Aorta (tissue), 5 donors: ENCODE data around the gene CPNE1. TPM values are rescaled to one million over a fixed set of nuclear protein-coding genes. Genes with fewer than 3 reads are reported as not detected.

ENCODE experiments used
- ATAC-seq: fragments of 200-7000 bp; cut with Tn5 transposase; one replicate; pipeline ENCODE4 v1.9.1; 2022; ENCODE audit warnings: moderate library complexity; ENCODE audit not compliant: low FRiP score
- DNase-seq, 2 donors: peaks; one replicate each; pipeline ENCODE4 v3.0.0-alpha.2; 2020
- H3K27ac ChIP-seq, 2 donors: one replicate each; pipeline ENCODE4 v1.5.1; 2013; ENCODE audit warnings: low read length in 2 of 2, mild to moderate bottlenecking in 2 of 2, moderate library complexity in 2 of 2, control low read depth in 1 of 2, inconsistent platforms in 1 of 2, low read depth in 1 of 2
- H3K27me3 ChIP-seq, 2 donors: one replicate each; pipeline ENCODE4 v1.6.1; 2013; ENCODE audit warnings: control low read depth in 1 of 2, low read length in 1 of 2, mild to moderate bottlenecking in 1 of 2, moderate library complexity in 1 of 2; ENCODE audit not compliant: insufficient read depth in 2 of 2, control insufficient read depth in 1 of 2
- H3K36me3 ChIP-seq, 2 donors: one replicate each; pipeline ENCODE4 v1.6.1; 2013; ENCODE audit warnings: control low read depth in 1 of 2, low read length in 1 of 2, mild to moderate bottlenecking in 1 of 2; ENCODE audit not compliant: insufficient read depth in 2 of 2, control insufficient read depth in 1 of 2
- H3K4me1 ChIP-seq, 2 donors: one replicate each; pipeline ENCODE4 v1.6.1; 2013; ENCODE audit warnings: low read length in 2 of 2, control low read depth in 1 of 2, mild to moderate bottlenecking in 1 of 2, moderate library complexity in 1 of 2; ENCODE audit not compliant: insufficient read depth in 2 of 2, control insufficient read depth in 1 of 2
- H3K4me3 ChIP-seq, 2 donors: one replicate each; pipeline ENCODE4 v1.5.1; 2013; ENCODE audit warnings: low read length in 2 of 2, control low read depth in 1 of 2, mild to moderate bottlenecking in 1 of 2
- H3K9me3 ChIP-seq: one replicate; pipeline ENCODE4 v1.6.1; 2013; ENCODE audit warnings: mild to moderate bottlenecking, low read length; ENCODE audit not compliant: control insufficient read depth
- WGBS, 2 donors: extraction: QIAGEN DNeasy Blood & Tissue Kit; methylation state at CpG; one replicate each; pipeline ENCODE4 v1.1.7; 2013; 5-methylcytosine and 5-hydroxymethylcytosine counted together
- intact Hi-C, 2 donors: fragments of 100-400 bp; cut with DNase I; formaldehyde crosslinking; loops; one replicate each; pipeline versions ENCODE4 v1.14.2 to v1.15.0; 2022
- polyA plus RNA-seq, 2 donors: library from polyadenylated mRNA; stranded (reverse); fragments of 200-250 nt; gene quantifications; one replicate each; pipeline ENCODE4 v1.2.3, GENCODE V29; 2013
- total RNA-seq, 2 donors: library from RNA; stranded (reverse); fragmentation: NEBNext Ultra II Directional; extraction: Animal tissue kit (Norgen Biotek cat#: 25700); gene quantifications; one replicate each; pipeline ENCODE4 v1.2.1, GENCODE V29; 2021
- donor health status: healthy with polysubstance abuse.
- donor health status: Bipolar disorder and iron deficiency.
- donor health status: DM: no; HTN: no; CAD: no.
- donor health status: DM: no; HTN: no; CAD: no.
- donor health status: DM: yes; HTN: yes; CAD: no.

The CPNE1 gene
- total and polyA plus RNA-seq, 4 donors: 79.0 to 265 (median 190) TPM

DNA sequence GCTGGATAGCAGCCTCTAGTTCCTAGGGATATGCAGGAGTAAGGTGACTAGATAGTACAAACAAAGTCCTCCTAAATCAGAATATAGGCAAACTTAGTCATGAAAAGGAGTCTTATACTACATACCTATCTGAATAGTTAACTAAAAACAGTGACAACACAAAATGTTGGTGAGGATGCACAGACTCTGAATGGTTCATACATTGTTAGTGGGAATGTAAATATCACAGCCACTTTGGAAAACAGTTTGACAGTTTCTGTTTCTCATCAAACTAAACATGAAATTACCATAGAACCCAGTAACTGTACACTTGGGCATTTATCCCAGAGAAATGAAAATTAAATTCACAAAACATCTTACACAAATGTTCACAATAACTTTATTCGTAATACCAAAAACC is 17.3 kb upstream of the CPNE1 start:
- no peak overlapping the region for H3K4me3 ChIP-seq
- H3K27ac ChIP-seq: no peak overlapping the region
- peaks cover 2% of the 10 kb centered on the region in 2 donors for H3K36me3 ChIP-seq
- DNase-seq (no peak), ATAC-seq (no peak)
- H3K27me3 ChIP-seq: no peaks in the 10 kb centered on the region
- H3K4me1 ChIP-seq: no peaks in the 10 kb centered on the region
- 95% methylated on average over 1 of the region's 1 CpG for WGBS, 2 donors
- intact Hi-C loops: no loop called here
- no peaks in the 10 kb centered on the region for H3K9me3 ChIP-seq

- intact Hi-C loops: no loop called here
- Histone ChIP-seq H3K4me3 (no peak overlapping the region), H3K36me3 (peaks cover 2% of the 10 kb centered on the region in 2 donors), H3K27me3 (no peaks in the 10 kb centered on the region), H3K4me1 (no peaks in the 10 kb centered on the region), H3K9me3 (no peaks in the 10 kb centered on the region), H3K27ac (no peak overlapping the region)
- 85 to 89% methylated on average over 4 of the region's 4 CpGs for WGBS, 2 donors
- no peak for ATAC-seq
- no peak for DNase-seq
Observed at GRCh38 chr20:35680452-35681183, 15.9 kb upstream of the CPNE1 start.

GRCh38 chr20:35674921-35675320 is 10.2 kb upstream of the CPNE1 start:
- intact Hi-C loops: no loop called here
- Histone ChIP-seq H3K36me3 (peaks cover 2 to 7% of the 10 kb centered on the region in 2 donors), H3K27me3 (no peaks in the 10 kb centered on the region), H3K4me3 (no peak overlapping the region), H3K9me3 (no peaks in the 10 kb centered on the region), H3K4me1 (no peaks in the 10 kb centered on the region), H3K27ac (no peak overlapping the region)
- 91 to 93% methylated on average over 8 of the region's 8 CpGs for WGBS, 2 donors
- no peak for ATAC-seq
- DNase-seq: no peak

DNA sequence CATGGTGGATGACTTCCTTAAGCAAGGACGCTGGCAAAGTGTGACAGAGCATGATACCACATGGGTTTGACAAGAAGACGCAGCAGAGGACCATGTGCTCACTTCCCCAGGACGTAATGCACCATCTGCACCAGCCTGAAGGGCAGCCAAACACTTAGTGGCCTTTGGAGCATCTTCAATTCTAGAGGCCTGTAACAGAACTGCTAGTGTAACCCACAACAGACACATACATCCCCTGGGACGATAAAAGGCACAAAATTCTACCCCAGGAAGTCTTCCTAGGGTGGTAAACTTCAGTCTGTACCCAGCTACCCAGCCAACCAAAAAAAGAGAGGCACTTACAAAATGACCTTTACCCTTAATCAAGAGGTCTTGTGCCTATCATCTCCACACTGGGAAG is 9.2 kb upstream of the CPNE1 start:
- no peak for ATAC-seq
- Histone ChIP-seq H3K36me3 (peaks cover 5 to 9% of the 10 kb centered on the region in 2 donors), H3K27ac (no peak overlapping the region), H3K9me3 (no peaks in the 10 kb centered on the region), H3K4me3 (no peak overlapping the region), H3K4me1 (no peaks in the 10 kb centered on the region), H3K27me3 (no peaks in the 10 kb centered on the region)
- intact Hi-C loops: no loop called here
- 89 to 93% methylated on average over 4 of the region's 4 CpGs for WGBS, 2 donors
- no peak for DNase-seq

GRCh38 chr20:35669681-35670080 is 5.0 kb upstream of the CPNE1 start:
- Histone ChIP-seq H3K36me3 (peaks cover 5 to 9% of the 10 kb centered on the region in 2 donors), H3K27ac (no peak overlapping the region), H3K4me3 (no peak overlapping the region), H3K27me3 (no peaks in the 10 kb centered on the region), H3K9me3 (no peaks in the 10 kb centered on the region), H3K4me1 (no peaks in the 10 kb centered on the region)
- ATAC-seq (no peak), DNase-seq (no peak)
- WGBS, 2 donors: 79 to 81% methylated on average over 1 of the region's 1 CpG
- intact Hi-C loops: no loop called here

- Histone ChIP-seq H3K4me1 (no peaks in the 10 kb centered on the region), H3K9me3 (no peaks in the 10 kb centered on the region), H3K36me3 (peaks cover 5 to 6% of the 10 kb centered on the region in 2 donors), H3K27me3 (no peaks in the 10 kb centered on the region), H3K4me3 (no peak overlapping the region), H3K27ac (no peak overlapping the region)
- DNase-seq (no peak), ATAC-seq (no peak)
- 91 to 93% methylated on average over 5 of the region's 5 CpGs for WGBS, 2 donors
- intact Hi-C loops: no loop called here
Observed at GRCh38 chr20:35669221-35669620, 4.5 kb upstream of the CPNE1 start.

GRCh38 chr20:35665949-35666288 is 1.2 kb upstream of the CPNE1 start:
- H3K4me3 ChIP-seq: no peak overlapping the region
- intact Hi-C loops: no loop called here
- H3K36me3 ChIP-seq: peaks cover 3 to 4% of the 10 kb centered on the region in 2 donors
- H3K4me1 ChIP-seq: peaks cover 0 to under 1% of the 10 kb centered on the region in 2 donors
- ATAC-seq: no peak
- 96 to 98% methylated on average over 17 of the region's 17 CpGs for WGBS, 2 donors
- H3K27ac ChIP-seq: no peak overlapping the region
- no peaks in the 10 kb centered on the region for H3K9me3 ChIP-seq
- DNase-seq: no peak
- no peaks in the 10 kb centered on the region for H3K27me3 ChIP-seq

DNA sequence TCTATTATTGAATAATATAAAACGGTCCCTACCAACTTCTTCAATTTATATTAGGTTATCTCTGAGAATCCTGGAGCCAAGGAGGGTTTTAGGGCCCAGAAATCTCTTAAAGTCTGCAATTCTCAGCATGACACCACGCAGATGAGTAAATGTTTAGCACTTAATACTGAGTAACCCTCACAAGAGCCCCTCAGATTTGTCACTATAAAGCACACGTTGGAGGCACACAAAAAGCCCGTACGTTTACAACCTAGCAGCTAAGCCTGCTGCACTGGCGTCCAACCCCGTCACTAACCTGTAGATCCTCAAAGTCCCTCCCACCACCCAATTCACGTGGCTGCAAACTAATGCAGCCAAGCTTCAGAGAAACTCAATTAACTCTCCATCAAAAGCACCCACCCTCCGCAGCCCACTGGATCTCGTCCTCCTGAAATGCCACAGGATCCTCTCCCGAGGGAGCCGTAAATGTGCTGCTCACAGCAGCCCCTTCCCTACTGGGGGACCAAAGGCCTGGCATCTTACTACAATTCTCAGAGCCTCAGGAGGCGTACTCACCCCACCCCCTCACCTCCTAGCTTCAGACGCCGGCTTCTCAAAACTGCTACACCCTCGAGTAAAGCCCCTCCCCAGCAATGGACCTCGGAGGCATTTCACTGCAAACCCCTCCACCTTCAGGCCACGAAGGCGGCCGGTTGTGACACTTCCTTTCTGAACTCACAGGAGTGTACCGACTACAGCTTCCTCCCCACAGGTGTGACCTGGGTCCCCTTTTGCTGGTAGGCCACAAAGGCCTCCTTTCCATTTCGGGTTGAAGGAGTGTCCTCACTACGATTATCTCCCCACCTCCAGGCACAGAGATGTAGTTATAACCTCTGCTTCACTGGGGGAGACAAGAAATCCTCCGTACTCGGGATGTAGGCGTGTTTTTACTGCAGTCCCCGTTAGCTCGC is 909 bp downstream of the CPNE1 start:
- Histone ChIP-seq H3K36me3 (no peaks in the 10 kb centered on the region), H3K4me1 (peaks cover 0 to 6% of the 10 kb centered on the region in 2 donors), H3K27me3 (no peaks in the 10 kb centered on the region), H3K27ac (peak overlapping the region; percentile 63 to 93), H3K9me3 (no peaks in the 10 kb centered on the region), H3K4me3 (peak overlapping the region; percentile 77 to 84)
- DNase-seq (peak in 1 of 2 donors; percentile 55), ATAC-seq (peak; percentile 28)
- WGBS, 2 donors: 0% methylated on average over 28 of the region's 28 CpGs
- intact Hi-C loops: loop anchor here in 1 of 2 donors (5.0 kb wide), 1 partner anchor 46 kb away; the partner anchor contains the start of gene SPAG4
